DMS53 treated with DMSO at 0.1 percent for 48 hours (cell line): ENCODE results near the gene NLRP7.
"Not testable (repeated sequence)": the region's sequence is repeated elsewhere in the genome, so short reads cannot be mapped to it uniquely, and the experiment has no call there.

Experiments
- DNase-seq: peaks from one replicate; lab custom pipeline; 2025; ENCODE audit not compliant: unreplicated experiment; lab: John Stamatoyannopoulos, UW

Gene NLRP7

GRCh38 chr19:54919646-54920563 is 27.4 kb downstream of the NLRP7 start:
- not testable (repeated sequence) for DNase-seq

- DNase-seq = no peak
Measured at GRCh38 chr19:54918499-54918898, 28.8 kb downstream of the NLRP7 start.

- DNase-seq = no peak
Measured at GRCh38 chr19:54916822-54917221, 30.5 kb downstream of the NLRP7 start.

- not testable (repeated sequence) for DNase-seq
Measured at GRCh38 chr19:54907899-54908298, 39.4 kb downstream of the NLRP7 start.

- DNase-seq = no peak
Measured at GRCh38 chr19:54906819-54907218, 40.5 kb downstream of the NLRP7 start.

- no peak for DNase-seq
Measured at GRCh38 chr19:54905803-54906511, 41.4 kb downstream of the NLRP7 start, which contains the start of gene NCR1. TSS of gene NCR1 (plus strand) at chr19:54906148. CDS start at chr19:54906188, 40 bp downstream.

GRCh38 chr19:54905421-54905802 is 41.9 kb downstream of the NLRP7 start:
- DNase-seq = no peak

- not testable (repeated sequence) for DNase-seq
Measured at GRCh38 chr19:54904261-54904660, 43.1 kb downstream of the NLRP7 start.

GRCh38 chr19:54903303-54903702 is 44.0 kb downstream of the NLRP7 start:
- no peak for DNase-seq

- DNase-seq = no peak
Measured at GRCh38 chr19:54902061-54902460, 45.3 kb downstream of the NLRP7 start.

- not testable (repeated sequence) for DNase-seq
Measured at GRCh38 chr19:54901153-54901552, 46.2 kb downstream of the NLRP7 start.

GRCh38 chr19:54899646-54900045 is 47.7 kb downstream of the NLRP7 start:
- not testable (repeated sequence) for DNase-seq

- DNase-seq = not testable (repeated sequence)
Measured at GRCh38 chr19:54898685-54899084, 48.6 kb downstream of the NLRP7 start.

- DNase-seq = no peak
Measured at GRCh38 chr19:54896036-54896435, 51.3 kb downstream of the NLRP7 start.

GRCh38 chr19:54894106-54894505 is 53.2 kb downstream of the NLRP7 start:
- not testable (repeated sequence) for DNase-seq

- DNase-seq = no peak
Measured at GRCh38 chr19:54893406-54893805, 53.9 kb downstream of the NLRP7 start.

GRCh38 chr19:54889566-54889965 is 57.8 kb downstream of the NLRP7 start:
- no peak for DNase-seq

- no peak for DNase-seq
Measured at GRCh38 chr19:54888239-54888638, 59.1 kb downstream of the NLRP7 start.

- DNase-seq = no peak
Measured at GRCh38 chr19:54883228-54883627, 64.1 kb downstream of the NLRP7 start.

GRCh38 chr19:54882758-54883157 is 64.6 kb downstream of the NLRP7 start:
- no peak for DNase-seq

GRCh38 chr19:54881884-54882283 is 65.4 kb downstream of the NLRP7 start:
- no peak for DNase-seq

GRCh38 chr19:54877471-54877870 is 69.9 kb downstream of the NLRP7 start:
- no peak for DNase-seq
